ENCODE data around the gene LRRC8A.

DNA sequence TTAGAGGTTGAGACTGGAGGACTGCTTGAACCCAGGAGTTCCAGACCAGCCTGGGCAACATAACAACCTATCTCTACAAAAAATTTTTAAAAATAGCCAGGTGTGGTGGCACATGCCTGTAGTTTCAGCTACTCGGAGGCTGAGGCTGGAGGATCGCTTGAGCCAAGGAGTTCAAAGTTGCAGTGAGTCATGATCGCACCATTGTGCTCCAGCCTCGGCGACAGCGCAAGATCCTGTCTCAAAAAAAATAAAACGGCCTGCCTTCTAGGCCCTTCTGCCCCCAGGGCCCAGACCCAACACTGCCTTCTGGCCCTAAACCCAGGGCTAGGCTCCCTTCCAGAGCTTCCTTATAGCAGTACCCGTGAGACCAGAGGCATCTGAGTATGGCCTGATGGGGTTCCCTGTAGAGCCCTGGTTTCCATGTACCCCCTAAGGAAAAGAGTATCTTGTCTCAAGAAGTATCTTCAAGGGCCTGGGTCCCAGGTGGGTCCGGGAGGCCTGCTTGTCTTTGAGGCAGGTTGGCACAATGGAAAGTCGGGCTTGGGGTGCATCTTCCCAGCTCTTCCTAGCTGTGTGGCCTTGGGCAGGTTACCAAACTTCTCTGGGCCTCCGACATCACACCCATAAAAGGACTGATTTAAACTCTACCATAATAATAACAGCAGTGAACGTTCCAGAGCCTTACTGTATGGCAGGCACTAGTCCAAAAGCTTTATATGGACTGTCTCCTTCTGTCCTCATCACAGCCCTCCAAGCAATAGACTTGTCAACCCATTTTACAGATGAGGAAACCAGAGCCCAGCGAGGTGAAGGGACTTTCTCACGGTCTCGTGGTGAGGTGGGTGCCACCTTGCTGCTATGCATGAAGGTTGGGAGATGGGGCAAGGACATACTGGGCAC is 9.6 kb downstream of the LRRC8A start:
- TF ChIP-seq CTCF (conservative IDR thresholded peaks at IDR 0.05; ENCODE audit: low read length), result no peak
- no peak for TF ChIP-seq EZH2phosphoT487 (IDR thresholded peaks at IDR 0.05; ENCODE audit: borderline replicate concordance)
